ENCODE results near the gene PDE8A.

DNA sequence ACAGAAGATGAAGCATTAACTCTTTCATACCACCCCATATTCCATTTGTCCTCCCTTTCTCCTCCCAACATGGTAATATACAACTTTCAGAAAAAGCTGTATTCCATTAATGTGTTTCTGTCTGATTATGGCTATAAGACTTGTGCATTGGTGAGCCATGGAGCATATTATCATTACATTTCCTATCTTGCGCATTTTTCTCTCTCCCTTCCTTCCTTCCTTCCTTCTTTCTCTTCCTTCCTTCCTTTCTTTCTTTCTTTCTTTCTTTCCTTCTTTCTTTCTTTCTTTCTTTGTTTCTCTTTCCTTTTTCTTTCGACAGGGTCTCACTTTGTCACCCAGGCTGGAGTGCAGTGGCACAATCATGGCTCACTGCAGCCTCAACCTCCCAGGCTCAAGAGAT lies 25.5 kb upstream of the PDE8A start:
- TF ChIP-seq, protein P1, sequence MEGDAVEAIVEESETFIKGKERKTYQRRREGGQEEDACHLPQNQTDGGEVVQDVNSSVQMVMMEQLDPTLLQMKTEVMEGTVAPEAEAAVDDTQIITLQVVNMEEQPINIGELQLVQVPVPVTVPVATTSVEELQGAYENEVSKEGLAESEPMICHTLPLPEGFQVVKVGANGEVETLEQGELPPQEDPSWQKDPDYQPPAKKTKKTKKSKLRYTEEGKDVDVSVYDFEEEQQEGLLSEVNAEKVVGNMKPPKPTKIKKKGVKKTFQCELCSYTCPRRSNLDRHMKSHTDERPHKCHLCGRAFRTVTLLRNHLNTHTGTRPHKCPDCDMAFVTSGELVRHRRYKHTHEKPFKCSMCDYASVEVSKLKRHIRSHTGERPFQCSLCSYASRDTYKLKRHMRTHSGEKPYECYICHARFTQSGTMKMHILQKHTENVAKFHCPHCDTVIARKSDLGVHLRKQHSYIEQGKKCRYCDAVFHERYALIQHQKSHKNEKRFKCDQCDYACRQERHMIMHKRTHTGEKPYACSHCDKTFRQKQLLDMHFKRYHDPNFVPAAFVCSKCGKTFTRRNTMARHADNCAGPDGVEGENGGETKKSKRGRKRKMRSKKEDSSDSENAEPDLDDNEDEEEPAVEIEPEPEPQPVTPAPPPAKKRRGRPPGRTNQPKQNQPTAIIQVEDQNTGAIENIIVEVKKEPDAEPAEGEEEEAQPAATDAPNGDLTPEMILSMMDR (IDR thresholded peaks at IDR 0.05): no peak
- TF ChIP-seq POLR2A (IDR thresholded peaks at IDR 0.05): no peak
